Posterior vena cava (tissue), 2 donors: ENCODE results near the gene GXYLT2. TPM values are rescaled to one million over a fixed set of nuclear protein-coding genes. Genes with fewer than 3 reads are reported as not detected.

Experiments used
- DNase-seq: peaks from one replicate; pipeline ENCODE4 v3.0.0-alpha.2; 2020; ENCODE audit warnings: low spot score
- intact Hi-C, 2 donors: fragments of 100-400 bp; cut with DNase I; formaldehyde crosslinking; loops; one replicate each; pipeline versions ENCODE4 v1.14.1 to v1.14.2; 2022 to 2023
- total RNA-seq, 2 donors: library from RNA; stranded (reverse); fragmentation: NEBNext Ultra II Directional; extraction: Animal tissue kit (Norgen Biotek cat#: 25700); gene quantifications; one replicate each; pipeline ENCODE4 v1.2.1, GENCODE V29; 2021
- donor health status: DM: yes; HTN: yes; CAD: no.
- donor health status: DM: yes; HTN: yes; CAD: no.

The GXYLT2 gene
- total RNA-seq, 2 donors from 2014 or later: 13.7 to 28.3 TPM

DNA sequence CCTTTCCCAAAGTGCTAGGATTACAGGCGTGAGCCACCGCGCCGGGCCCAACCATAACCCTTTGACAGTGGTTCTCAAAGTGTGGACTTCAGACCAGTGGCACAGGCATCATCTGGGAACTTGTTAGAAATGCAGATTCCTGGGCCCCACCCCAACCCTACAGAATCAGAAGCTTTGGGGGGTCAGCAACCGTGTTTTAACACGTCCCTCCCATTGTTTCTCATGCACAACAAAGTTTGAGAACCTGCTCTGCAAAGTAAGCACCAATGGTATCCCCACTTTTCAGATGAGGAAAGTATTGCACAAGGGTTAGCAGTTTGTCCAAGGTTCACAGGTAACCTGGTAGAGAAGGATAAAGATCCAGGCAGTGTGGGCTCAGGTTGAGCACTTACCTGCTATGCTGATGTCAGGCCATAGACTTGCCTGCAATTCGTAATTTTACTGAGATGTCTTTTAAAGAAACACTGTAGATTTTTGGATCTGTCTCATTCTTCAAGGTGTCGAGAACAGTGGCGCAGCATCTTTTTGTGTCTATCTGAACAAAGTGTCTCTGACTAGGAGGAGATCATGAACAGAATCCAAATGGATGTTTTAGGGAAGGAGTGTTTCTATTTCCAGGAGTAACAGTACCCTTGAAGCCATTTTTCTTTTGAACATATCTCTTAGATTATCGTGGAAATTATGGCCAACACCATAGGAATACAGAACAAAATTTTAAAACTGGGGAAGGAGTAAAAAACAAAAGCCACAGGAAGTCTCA lies 2.5 kb downstream of the GXYLT2 start:
- intact Hi-C loops: no loop called here
- DNase-seq: no peak

DNA sequence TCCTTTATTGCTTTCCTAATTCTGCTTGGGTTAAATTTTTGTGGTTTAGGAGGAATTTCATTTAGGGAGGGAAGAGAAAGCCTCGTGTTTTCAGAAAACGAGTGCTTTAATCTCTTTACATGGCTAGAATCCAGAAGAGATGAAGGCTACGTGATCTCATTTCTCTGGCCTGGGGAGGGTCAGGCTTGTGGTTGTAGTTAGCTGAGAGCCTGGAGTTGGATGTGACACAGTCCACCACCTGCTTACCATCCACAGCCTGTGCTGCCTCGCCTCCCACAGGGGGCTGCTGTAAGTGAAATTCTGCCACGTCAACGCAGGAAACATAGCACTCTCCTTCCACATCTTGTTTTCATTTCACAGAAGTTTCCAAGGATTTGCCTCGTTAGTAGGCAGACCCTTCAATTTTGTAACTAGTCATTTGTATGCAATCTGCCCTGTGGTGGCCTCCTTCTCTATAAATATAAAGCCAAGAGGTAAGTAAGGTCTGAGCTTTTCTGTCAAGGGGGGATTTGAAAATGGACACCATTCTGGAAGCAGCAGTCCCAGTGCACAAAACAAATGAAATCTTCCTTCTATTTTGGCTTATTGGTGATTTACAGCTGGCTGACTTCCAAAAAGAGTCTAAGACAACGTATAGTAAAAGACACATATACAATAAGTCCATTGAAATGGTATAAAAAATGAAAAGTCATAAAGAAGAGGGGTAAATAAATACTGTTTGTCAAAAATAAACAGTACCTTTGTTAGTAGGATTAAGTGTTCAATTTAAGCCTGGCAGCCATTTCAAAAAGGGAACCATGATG lies 3.4 kb downstream of the GXYLT2 start:
- intact Hi-C loops: no loop called here

DNA sequence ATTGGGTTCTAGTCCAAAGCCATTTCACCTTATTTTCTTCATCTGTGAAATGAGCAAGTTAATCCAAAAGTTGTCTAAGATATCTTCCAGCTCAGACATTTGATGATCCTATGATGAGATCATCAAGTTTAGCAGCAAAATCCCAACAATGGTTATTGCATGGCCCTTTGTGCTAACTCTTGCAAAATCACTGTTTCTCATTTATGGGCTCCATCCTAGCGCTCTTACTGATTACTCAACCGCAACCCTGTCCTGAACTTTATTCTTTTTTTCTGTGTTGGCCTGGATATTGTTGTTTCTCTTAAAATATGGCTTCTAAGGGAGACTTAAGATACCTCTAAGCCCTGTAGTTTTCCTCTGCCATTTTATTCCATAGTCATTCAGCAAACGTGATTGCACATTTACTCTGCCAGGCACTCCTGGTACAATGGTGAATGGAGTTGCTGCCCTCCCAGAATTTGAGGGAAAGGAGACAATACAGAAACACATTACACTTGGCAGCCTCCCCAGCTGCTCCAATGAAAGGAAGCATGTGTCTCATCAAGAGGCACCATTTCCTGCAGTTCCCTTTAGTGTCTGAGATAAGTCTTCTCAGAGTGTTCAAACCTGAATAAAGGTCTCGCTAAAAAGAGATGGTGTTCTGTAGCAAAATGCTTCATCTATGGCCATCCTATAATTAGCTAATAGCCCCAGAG lies 4.4 kb downstream of the GXYLT2 start:
- intact Hi-C loops: no loop called here

More for the DNA sequence above, 3.4 kb downstream of the GXYLT2 start:
- no peak for DNase-seq

DNA sequence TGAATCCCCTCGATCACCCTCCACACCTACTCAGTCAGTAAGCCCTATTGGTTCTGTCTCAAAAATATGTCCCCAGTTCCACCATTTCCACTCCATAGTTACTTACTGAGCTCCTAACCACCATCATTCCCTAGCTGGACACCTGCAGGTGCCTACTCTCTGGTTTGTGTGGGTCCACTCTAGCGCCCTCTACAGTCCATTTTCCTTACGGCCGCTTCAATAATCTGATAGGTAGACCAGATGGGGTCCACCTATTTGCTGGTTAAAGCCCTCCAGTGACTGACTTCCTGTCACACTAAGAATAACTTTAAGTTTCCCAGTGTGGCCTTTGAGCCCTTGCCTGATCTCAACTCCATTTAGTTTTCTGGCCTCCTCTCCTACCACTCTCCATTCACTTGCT lies 5.0 kb downstream of the GXYLT2 start:
- DNase-seq: no peak
- intact Hi-C loops: no loop called here

More for the DNA sequence above, 4.4 kb downstream of the GXYLT2 start:
- DNase-seq: no peak

DNA sequence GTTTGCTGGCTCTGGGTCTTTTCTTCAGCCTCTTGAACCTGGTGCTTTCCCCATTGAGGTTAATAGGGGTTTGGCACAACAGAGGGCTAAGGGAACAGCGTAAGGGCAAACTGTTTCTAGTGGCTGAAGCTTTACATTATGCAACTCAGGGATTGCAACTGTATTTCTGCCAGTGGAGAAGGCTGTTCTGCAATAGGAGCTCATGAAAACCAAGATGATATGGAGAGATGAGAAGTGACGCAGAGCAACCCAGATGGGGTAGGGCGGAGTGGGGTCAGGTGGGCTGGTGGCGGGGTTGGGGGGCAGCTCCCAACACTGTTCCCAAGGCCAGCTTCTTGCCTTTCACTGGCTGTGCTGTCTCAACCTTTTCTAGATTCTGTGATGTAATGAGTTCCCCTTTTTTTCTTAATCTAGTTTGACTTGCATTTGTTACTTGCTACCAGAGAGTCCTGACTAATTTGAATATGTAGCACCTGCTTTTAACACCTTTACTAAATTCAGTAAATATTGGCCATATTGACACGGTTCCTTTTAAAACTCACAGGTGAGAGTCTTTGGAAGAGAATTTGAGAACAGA lies 7.2 kb downstream of the GXYLT2 start:
- intact Hi-C loops: no loop called here
- no peak for DNase-seq

DNA sequence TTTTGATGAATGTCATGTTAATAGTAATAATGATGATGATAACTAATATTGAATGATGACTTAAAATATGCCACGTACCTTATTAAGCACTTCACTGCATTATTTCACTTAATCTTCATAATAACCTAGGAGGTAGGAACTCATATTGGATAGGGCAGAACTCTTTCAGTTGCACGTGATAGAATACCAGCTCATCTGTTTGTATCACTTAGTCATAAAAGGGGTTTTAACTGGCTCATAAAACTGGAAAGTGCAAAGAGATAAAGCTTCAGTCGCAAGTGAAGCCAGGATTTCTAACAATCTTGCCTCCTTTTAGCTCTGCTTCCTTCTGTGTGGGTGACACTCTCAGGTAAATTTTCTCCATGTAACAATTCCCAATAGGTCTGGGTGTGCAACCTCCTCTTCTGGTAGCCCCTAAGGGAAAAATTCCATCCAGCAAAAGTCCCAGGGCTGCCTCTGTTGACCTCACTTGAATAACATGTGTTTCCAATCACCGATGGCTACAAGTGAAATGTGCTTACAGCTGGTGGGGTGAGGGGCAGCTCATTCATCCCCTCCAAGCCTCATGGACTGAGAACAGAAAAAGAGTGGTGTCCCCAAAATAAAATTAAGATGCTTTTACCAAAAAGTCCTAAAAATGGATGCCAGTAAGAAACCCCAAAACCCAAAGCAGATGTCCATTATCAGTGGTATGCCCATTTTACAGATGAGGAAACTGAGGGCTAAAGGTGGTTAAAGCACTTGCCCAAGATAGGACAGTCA lies 9.3 kb downstream of the GXYLT2 start:
- intact Hi-C loops: no loop called here
- DNase-seq: no peak

DNA sequence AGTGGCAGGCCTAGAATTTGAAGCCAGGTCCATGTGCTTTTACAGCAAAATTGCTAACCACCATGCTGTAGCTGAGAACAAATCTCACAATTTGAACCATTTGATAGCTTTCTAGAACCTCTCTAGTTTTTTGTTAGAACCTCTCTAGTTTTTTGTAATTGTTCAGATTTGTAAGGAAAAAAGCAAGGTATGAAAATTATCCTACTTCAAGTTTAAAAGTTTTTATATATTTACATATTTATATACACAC lies 9.8 kb downstream of the GXYLT2 start:
- intact Hi-C loops: no loop called here
- no peak for DNase-seq

DNA sequence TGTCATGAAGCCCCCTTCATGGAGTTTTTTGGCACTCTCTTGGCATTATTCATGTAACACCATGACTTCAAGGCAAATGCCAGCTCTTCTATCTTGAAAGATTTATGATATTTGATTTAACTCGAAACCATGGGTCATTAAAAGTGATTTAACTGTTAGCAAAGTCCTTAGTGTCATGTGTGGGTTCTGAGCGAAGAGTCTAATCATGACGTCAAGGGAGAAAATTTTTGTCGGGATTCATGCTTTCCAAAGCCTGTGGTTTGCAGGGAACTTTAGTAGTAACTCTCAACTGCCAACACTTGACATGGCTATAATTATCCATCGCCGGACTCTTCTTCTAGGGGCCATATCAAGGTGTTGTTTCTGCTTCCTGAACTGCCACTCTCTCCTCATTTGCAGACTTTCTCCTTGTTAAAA lies 11.5 kb downstream of the GXYLT2 start:
- intact Hi-C loops: no loop called here
- no peak for DNase-seq

DNA sequence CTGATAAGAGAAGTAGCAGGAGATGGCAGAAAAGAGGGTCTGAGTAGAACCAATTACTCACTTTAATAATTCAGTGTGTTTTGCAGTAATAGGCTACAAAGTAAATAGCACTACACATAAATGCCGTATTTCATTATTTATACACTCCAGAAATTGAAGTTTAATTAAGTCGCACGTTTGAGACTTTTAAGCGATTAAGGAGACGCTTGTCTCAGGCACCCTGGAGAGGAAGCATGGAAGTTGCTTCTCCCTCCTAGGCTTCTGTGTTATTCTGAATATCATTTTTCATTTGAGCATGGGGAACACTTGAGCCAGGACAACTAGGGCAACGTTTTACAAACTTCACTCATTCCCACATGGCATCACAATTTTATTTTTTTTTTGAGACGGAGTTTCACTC lies 12.2 kb downstream of the GXYLT2 start:
- DNase-seq: no peak
- intact Hi-C loops: no loop called here

DNA sequence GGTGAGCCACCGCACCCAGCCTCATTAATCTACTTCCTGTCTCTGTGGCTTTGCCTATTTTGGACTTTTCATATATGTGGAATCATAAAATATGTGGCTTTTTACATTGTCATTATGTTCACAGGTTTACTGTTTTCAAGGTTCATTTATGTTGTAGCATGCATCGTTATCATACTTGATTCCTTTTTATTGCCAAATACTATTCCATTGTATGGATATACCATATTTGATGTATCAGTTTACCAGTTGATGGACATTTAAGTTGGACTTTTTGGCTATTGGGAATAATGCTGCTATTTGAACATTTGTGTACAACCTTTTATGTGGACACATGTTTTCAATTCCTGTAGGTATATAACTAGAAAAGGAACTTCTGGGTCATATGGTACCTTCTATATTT lies 14.0 kb downstream of the GXYLT2 start:
- intact Hi-C loops: no loop called here
- DNase-seq: no peak

DNA sequence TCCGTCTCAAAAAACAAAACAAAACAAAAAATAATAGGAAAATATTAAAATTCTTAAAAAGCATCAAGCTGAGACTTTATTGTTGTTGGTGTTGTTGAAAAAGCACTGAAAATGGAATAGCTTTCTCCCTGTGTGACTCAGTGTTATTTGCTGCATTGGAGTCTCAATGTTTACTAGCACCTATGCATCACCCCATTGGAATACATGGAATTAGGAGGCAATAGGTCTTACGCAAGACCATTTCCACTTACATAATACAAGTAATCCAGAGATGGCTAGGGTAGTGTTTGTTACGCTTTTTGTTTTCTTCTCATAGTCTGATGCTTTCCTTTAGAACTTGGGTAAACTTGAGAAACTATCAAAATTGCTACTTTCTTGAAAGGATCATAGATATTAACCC lies 15.2 kb downstream of the GXYLT2 start:
- no peak for DNase-seq
- intact Hi-C loops: no loop called here

DNA sequence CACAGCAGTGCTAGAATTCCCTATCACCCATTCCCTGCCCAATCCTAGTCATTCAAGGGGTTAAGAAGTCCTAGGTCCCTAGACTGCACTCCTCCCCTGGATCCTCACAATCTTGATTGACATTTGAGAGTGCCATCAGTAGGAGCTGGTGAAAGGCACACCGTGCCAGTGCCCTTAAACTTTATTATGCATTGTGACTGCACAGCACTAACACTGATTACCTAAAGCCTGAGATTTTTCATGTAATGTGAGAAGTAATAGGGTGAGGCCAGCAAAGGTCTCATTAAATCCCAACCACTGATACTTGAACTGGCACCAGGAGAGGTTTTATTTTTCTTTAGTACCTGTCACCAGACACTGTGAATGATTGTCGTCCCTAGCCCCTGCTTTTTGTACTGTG lies 16.3 kb downstream of the GXYLT2 start:
- intact Hi-C loops: no loop called here
- DNase-seq: no peak

DNA sequence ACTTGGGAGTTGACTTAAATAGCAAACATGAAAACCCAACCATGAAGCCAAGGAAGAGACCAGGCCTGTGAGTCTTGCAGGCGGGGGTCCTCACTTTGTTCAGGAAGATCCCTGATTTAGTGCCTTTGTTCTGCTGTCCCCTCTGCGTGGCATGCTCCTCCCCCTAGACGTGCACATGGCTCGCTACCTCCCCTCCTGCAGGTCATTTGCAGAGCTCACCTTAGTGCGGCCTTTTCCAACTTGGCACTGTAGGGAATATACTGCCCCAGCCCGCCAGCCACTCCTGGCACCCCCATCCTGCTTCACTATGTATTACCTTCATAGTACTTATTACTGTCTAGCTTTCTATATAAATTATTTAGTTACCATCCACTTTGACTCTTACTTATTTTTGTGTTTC lies 18.3 kb downstream of the GXYLT2 start:
- no peak for DNase-seq
- intact Hi-C loops: no loop called here

DNA sequence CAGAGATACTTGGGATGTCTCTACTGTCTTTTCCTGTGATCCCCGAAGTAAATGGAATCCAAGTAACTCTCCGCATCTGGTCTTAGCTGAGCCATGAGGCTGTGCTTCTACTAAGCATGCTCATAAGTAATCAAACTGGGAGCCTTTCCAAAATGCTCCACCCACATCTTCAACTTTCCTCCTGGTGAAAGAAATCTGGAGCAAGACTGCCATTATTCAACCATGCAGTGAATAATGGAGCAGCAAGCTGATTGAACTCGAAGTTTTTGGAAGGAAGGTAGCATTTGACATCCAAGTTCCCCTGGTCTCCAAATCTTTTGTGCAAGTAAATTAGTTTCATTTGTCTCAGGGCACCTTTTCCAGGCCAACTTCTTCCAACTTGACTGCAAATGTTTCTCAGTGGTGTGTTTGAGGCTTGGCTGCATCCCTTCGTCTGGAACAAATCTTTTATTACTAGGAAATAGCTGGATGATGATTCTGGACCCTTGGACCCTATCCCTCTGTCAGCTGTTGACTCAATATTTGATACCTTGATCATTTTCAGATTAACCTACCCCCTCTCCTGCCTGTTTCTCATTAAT lies 19.4 kb downstream of the GXYLT2 start:
- intact Hi-C loops: no loop called here
- no peak for DNase-seq

DNA sequence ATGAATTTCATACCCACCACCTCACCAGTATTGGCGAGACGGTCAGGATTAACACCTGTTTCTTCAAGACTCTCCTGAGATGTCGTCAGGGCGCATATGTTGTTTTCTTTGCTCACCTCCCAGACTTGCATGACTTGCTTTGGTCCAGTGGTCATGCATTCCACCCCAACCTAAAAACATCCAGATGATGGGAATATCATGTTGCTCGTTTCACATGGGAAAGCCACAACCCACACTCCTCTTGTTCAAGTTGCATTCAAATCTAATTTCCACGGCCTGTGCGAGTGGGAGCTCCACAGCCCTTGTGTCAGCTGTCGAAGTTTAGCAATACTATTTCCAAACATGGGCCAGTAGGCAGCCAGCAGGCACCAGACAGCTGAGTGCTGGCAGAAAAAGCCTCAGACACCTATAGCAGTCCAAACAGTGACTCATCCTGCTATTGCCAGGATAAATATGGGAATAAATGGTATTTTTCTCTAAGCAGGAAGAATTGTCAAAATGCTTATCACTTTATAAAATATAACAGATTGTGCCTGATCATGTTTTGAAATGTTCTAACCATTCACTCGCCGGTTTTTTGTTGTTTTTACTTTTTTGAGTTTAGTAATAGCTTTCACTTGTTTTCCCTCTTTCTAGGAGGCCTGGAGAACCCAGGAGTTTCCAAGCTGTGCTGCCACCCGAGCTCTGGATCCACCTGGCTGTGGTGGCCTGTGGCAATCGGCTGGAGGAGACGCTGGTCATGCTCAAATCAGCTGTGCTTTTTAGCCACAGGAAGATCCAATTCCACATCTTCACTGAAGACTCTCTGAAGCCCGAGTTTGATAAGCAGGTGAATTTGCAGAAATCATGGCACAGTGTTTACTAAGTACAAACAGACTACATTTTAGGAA lies 20.1 kb downstream of the GXYLT2 start:
- no peak for DNase-seq
- intact Hi-C loops: no loop called here

DNA sequence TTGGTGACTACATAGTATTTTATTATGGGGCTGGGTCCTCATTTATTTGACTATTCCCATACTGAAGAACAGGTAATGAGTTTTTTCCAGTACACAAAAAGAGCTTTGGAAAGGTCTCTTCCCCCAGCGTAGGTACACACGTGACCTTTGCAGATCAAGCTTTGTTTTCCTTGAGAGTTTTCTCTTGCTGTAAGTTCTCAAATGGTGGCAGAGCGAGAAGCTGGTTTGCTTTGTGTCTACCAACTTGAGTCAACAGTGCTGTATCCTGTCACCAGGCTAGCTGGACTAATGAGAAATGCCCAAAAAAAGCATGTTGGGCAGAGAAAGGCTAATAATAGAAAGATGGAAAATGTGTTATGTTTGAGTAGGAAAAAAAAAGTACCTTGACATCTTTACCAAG lies 21.7 kb downstream of the GXYLT2 start:
- no peak for DNase-seq
- intact Hi-C loops: no loop called here

DNA sequence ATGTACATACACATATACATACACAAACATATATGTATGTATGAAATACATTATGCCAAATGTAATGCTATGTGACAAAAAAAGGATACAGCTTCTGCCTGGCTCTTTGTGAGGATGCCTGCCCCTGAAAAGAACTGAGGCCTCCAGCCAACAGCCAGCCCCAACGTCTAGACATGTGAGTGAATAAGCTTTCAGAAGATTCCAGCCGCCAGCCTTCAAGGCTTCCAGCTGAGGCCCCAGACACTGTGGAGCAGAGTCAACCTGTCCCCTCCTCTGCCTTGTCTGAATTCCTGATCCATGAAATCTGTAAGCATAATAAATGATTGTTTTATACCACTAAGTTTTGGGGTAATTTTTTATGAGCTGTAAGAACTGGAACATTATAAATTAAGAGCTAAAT lies 24.7 kb downstream of the GXYLT2 start:
- intact Hi-C loops: no loop called here
- DNase-seq: no peak

DNA sequence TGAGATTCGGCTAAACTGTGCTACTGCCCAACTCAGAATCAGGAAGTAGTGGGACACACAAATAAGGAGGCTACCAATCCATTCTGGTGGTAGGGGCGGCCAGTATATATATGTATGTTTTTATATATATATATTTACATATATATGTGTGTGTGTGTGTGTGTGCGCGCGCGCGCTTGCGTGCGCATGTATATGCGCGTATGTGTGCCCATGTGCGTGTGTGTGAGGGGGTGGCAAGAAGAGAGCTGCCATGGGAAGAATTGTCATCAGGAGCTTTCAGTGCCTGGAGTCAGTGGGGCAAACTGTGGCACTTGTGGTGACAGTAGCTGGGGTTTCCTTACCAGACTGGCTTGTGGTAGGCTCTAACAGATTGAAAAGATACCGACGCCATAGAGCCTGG lies 26.5 kb downstream of the GXYLT2 start:
- DNase-seq: no peak
- intact Hi-C loops: no loop called here
